Brain microvascular endothelial cell (primary cell): ENCODE results near the gene NOS2.
"Not testable (repeated sequence)": the region's sequence is repeated elsewhere in the genome, so short reads cannot be mapped to it uniquely, and the experiment has no call there.

ENCODE experiments used
- DNase-seq: peaks from one replicate; pipeline ENCODE4 v3.0.0-alpha.2; 2020
- H3K27ac ChIP-seq: fragments of 250-450 bp; sonication (Bioruptor Pico); 2 replicates; pipeline ENCODE4 v1.5.1; 2020; ENCODE audit warnings: mild to moderate bottlenecking, moderate library complexity
- H3K27me3 ChIP-seq: fragments of 250-450 bp; sonication (Bioruptor Pico); replicated peaks from 2 replicates; pipeline ENCODE4 v1.5.1; 2020; ENCODE audit warnings: mild to moderate bottlenecking
- H3K36me3 ChIP-seq: fragments of 250-450 bp; sonication (Bioruptor Pico); replicated peaks from 2 replicates; pipeline ENCODE4 v1.5.1; 2020; ENCODE audit warnings: mild to moderate bottlenecking
- H3K4me3 ChIP-seq: 2 replicates; pipeline ENCODE4 v1.5.1; 2011; ENCODE audit warnings: low read depth, mild to moderate bottlenecking, control low read depth, low read length, moderate library complexity
- in situ Hi-C: cut with HindIII; loops from 2 replicates; pipeline ENCODE4 v1.10.0; 2017; ENCODE audit warnings: low sequenced_read_pairs, low pct_ligation_motif_present
- TF ChIP-seq, protein P1 (sequence below): IDR thresholded peaks from 2 replicates; pipeline ENCODE4 v1.5.1; 2011; ENCODE audit warnings: low read depth, mild to moderate bottlenecking, moderate library complexity, low read length, control low read depth, inconsistent platforms; ENCODE audit errors: missing control alignments

The NOS2 gene

GRCh38 chr17:27800522-27800921, at the start of gene NOS2:
TSS of gene NOS2 (minus strand) at chr17:27800529. CDS start at chr17:27798809, 1,720 bp downstream.
- Histone ChIP-seq H3K4me3 (no peak within 1 kb of the TSS), H3K36me3 (no peaks in the 10 kb centered on the region), H3K27ac (no peak within 1 kb of the TSS), H3K27me3 (peaks cover 3% of the 10 kb centered on the region)
- in situ Hi-C loops = no loop called here
- DNase-seq = no peak
- TF ChIP-seq, protein P1, sequence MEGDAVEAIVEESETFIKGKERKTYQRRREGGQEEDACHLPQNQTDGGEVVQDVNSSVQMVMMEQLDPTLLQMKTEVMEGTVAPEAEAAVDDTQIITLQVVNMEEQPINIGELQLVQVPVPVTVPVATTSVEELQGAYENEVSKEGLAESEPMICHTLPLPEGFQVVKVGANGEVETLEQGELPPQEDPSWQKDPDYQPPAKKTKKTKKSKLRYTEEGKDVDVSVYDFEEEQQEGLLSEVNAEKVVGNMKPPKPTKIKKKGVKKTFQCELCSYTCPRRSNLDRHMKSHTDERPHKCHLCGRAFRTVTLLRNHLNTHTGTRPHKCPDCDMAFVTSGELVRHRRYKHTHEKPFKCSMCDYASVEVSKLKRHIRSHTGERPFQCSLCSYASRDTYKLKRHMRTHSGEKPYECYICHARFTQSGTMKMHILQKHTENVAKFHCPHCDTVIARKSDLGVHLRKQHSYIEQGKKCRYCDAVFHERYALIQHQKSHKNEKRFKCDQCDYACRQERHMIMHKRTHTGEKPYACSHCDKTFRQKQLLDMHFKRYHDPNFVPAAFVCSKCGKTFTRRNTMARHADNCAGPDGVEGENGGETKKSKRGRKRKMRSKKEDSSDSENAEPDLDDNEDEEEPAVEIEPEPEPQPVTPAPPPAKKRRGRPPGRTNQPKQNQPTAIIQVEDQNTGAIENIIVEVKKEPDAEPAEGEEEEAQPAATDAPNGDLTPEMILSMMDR = no peak

DNA sequence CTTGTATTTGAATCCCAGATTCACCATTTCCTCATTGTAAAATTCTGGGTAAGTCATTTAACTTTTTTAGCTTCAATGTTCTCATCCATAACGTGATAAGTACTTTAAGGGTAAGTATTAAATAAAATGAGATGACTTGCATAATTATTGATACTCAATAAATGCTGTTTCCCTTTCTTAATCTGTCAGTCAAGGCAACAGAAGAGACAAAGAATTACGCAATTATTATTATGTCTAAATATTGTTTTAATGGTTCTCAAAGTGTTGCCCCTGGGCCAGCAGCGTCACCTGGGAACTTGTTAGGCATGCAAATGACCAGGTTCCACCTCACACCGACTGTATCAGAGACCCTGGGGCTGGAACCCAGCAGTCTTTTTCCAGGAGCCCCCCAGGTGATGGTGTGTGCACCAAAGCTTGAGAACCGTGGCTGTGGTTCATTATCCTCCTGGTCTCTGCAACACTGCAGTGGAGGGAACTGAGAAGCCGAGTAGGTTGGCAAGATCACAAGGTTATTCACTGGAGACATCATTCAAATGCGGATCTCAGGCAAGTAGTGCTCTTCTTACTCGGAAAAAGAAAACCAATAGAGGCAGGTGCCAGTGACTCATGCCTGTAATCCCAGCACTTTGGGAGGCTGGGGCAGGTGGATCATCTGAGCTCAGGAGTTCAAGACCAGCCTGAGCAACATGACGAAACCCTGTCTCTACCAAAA, 49.3 kb upstream of the NOS2 start:
- TF ChIP-seq, protein P1 = no peak
- H3K27me3 ChIP-seq = no peaks in the 10 kb centered on the region
- in situ Hi-C loops = no loop called here

GRCh38 chr17:27848931-27849330, 48.6 kb upstream of the NOS2 start:
- TF ChIP-seq, protein P1 = no peak

More for the DNA sequence above, 49.3 kb upstream of the NOS2 start:
- no peak for DNase-seq
- H3K27ac ChIP-seq = no peak overlapping the region
- H3K36me3 ChIP-seq = no peaks in the 10 kb centered on the region
- H3K4me3 ChIP-seq = no peak overlapping the region

DNA sequence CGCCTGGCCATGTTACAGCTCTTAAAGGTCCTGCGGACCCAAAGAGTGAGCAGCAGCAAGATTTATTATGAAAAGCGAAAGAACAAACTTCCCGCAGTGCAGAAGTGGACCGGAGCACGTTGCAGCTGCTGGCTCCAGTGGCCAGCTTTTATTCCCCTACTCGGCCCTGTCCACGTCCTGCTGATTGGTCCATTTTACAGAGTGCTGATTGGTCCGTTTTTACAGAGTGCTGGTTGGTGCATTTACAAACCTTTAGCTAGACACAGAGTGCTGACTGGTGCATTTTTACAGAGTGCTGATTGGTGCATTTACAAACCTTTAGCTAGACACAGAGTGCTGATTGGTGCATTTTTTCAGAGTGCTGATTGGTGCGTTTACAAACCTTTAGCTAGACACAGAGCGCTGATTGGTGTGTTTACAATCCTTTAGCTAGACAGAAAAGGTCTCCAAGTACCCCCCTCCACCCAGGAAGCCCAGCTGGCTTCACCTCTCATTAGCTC, 46.5 kb upstream of the NOS2 start:
- H3K4me3 ChIP-seq, H3K27me3 ChIP-seq, in situ Hi-C loops, H3K27ac ChIP-seq, DNase-seq, H3K36me3 ChIP-seq: not testable (repeated sequence)

More at GRCh38 chr17:27848931-27849330, 48.6 kb upstream of the NOS2 start:
- DNase-seq = no peak
- no peak overlapping the region for H3K4me3 ChIP-seq
- no peak overlapping the region for H3K27ac ChIP-seq
- in situ Hi-C loops = no loop called here
- no peaks in the 10 kb centered on the region for H3K36me3 ChIP-seq
- H3K27me3 ChIP-seq = no peaks in the 10 kb centered on the region

DNA sequence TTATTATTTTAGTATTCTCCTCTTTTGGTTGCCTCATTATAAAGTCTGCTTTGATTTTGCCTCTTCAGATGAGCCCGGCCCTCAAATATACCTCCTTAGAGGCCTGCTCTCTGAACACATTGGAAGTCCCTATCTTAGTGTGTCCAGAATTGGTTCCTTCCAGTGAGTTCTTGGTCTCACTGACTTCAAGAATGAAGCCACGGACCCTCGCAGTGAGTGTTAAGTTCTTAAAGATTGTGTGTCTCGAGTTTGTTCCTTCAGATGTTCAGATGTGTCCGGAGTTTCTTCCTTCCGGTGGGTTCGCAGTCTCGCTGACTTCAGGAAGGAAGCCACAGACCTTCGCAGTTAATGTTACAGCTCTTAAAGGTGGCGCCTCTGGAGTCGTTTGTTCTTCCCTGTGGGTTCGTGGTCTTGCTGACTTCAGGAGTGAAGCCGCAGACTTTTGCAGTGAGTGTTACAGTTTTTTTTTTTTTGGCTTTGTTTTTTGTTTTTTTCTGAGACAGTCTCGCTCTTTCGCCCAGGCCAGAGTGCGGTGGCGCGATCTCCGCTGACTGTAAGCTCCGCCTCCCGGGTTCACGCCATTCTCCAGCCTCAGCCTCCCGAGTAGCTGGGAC, 45.8 kb upstream of the NOS2 start:
- TF ChIP-seq, protein P1 = no peak
- in situ Hi-C loops = no loop called here
- H3K27ac ChIP-seq = no peak overlapping the region
- H3K27me3 ChIP-seq = no peaks in the 10 kb centered on the region
- H3K36me3 ChIP-seq = no peaks in the 10 kb centered on the region
- DNase-seq = no peak
- no peak overlapping the region for H3K4me3 ChIP-seq

DNA sequence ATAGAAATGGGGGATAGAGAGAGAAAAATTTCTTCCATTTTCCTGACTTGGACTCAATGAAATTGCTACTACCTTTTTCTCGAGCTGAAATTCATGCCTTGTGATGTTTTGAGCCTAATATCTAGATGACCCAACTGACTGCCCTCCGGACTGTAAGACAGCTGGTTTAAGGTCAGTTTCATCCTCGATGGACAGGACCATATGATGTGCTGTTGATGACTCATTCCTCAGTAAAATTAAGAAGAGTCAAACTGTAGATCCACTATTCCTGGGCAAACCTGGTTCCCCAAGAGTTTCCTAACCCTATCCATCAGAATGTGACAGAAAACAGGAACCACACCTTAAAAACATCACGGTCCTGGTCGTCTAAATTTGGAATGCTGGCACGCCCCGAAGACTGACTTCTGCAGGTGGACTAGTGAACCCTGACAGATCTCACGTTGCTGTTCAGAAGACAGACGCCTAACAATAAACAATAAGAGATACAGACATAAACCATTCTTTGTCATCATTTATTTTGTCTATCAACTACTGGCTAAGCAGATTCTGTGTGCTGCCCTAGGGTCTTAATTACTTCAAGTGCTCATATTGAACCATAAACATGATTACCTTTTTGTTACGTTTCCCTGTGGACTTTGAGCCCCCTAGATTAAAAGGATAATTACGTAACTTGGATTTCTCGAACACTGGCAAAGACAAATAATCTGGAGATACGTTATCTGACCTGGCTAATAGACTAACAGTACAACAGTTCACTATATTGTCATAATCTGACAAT, 45.1 kb upstream of the NOS2 start:
- TF ChIP-seq, protein P1 = no peak
- H3K4me3 ChIP-seq = no peak overlapping the region
- H3K27me3 ChIP-seq = no peaks in the 10 kb centered on the region
- in situ Hi-C loops = no loop called here
- no peaks in the 10 kb centered on the region for H3K36me3 ChIP-seq
- H3K27ac ChIP-seq = no peak overlapping the region
- no peak for DNase-seq
